Measurements from ENCODE around the gene IQCE.

Gene IQCE

DNA sequence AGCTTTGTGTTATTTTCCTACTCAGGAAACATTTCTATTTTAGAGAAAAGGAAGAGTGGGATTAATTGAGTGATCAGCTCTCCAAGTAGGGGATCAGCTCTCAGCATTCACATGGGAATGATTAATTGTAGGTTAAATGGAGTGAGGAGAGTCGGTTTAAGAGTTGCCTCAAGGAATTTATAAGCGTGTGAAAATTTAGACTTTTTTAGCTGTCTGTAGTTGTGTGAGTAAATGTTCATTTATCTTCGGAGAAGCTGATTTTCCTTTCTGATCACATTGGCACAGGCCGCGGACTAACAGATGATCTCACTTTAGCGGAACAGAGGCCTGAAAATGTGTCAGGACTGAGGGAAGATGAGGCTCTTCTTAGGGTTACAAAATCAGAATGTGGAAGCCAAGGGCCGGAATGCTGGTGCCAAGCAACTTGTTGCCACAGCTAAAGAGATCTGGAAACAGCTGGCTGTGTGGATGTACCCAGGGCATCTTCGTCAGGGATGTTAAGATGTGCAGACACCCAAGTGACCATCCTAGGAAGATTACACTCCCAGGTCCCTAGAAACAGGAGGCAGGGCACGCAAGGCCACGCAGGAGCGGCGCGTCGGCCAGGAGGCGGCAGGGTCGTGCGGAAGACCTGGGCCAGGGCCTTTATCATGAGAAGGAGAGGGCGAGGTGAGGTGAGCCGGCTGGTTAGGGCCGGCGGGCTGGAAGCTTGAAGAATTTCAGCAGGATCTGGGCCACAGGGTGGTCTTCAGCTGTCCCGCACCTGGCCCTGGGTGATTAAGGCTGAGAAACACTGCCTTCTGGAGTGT is 37.9 kb downstream of the IQCE start:
- DNase-seq (ENCODE audit: low read depth, low spot score): no peak
- WGBS (ENCODE audit: insufficient coverage, insufficient read length): 100% methylated on average over 2 of the region's 22 CpGs
- no peaks in the 10 kb centered on the region for H3K9me3 ChIP-seq (ENCODE audit: control insufficient read depth, insufficient read depth, low read length)
- no peaks in the 10 kb centered on the region for H3K27me3 ChIP-seq (ENCODE audit: control insufficient read depth, insufficient read depth, low read length)
- H3K4me3 ChIP-seq (ENCODE audit: low read length): no peak overlapping the region
- no peaks in the 10 kb centered on the region for H3K4me1 ChIP-seq (ENCODE audit: control insufficient read depth, insufficient read depth, low read length)
- no peaks in the 10 kb centered on the region for H3K36me3 ChIP-seq (ENCODE audit: control insufficient read depth, insufficient read depth, low read length)
- no peak overlapping the region for H3K27ac ChIP-seq (ENCODE audit: low read length)

DNA sequence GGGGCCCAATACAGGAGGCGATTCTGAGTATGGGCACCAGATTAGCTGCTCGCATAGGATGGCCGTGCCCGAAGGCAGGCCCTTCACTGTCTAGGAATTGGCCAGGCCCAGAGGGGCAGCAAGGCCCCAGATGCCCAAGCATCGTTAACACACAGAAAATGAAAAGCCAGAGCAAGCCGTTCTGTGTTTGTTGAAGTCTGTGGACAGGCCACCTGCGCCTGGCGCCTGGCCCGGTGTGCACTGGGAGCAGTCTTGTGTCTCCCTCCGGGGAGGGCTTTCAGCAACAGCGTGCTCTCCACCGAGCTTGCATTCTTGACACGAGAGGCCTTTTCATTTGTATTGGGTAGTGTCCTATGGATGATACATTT is 38.5 kb downstream of the IQCE start:
- Histone ChIP-seq H3K27me3 (ENCODE audit: control insufficient read depth, insufficient read depth, low read length) (no peaks in the 10 kb centered on the region), H3K4me3 (ENCODE audit: low read length) (no peak overlapping the region), H3K9me3 (ENCODE audit: control insufficient read depth, insufficient read depth, low read length) (no peaks in the 10 kb centered on the region), H3K4me1 (ENCODE audit: control insufficient read depth, insufficient read depth, low read length) (no peaks in the 10 kb centered on the region), H3K36me3 (ENCODE audit: control insufficient read depth, insufficient read depth, low read length) (no peaks in the 10 kb centered on the region), H3K27ac (ENCODE audit: low read length) (no peak overlapping the region)
- WGBS (ENCODE audit: insufficient coverage, insufficient read length): no CpG with 5 or more reads among the region's 13 CpGs
- no peak for DNase-seq (ENCODE audit: low read depth, low spot score)

- H3K36me3 ChIP-seq (ENCODE audit: control insufficient read depth, insufficient read depth, low read length): no peaks in the 10 kb centered on the region; the same call in 1 of the 2 replicates
- H3K4me3 ChIP-seq (ENCODE audit: low read length): no peak overlapping the region
- no peak overlapping the region for H3K27ac ChIP-seq (ENCODE audit: low read length)
- H3K4me1 ChIP-seq (ENCODE audit: control insufficient read depth, insufficient read depth, low read length): no peaks in the 10 kb centered on the region
- no CpG with 5 or more reads among the region's 29 CpGs for WGBS (ENCODE audit: insufficient coverage, insufficient read length)
- no peak for DNase-seq (ENCODE audit: low read depth, low spot score)
- H3K27me3 ChIP-seq (ENCODE audit: control insufficient read depth, insufficient read depth, low read length): no peaks in the 10 kb centered on the region
- H3K9me3 ChIP-seq (ENCODE audit: control insufficient read depth, insufficient read depth, low read length): no peaks in the 10 kb centered on the region
Observed at GRCh38 chr7:2598154-2598823, 39.5 kb downstream of the IQCE start.

DNA sequence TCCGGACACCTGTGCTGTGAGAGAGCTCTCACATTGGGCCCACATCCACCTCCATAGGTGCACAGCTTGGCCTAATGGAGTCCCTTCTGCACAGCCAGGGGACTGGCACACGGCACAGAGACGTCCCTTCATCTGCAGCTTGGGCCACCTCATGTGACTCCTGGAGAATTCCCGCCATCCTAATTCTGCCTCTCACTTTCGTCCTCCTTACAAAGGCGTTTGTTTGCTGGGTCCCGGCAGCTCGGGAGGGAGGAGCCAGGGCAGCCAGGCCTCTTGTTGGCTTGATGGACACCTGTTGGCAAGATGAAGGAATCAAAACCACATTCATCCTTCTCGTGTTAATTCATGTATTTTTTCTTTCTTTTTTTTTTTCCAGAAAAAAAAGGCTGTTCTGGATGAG is 42.3 kb downstream of the IQCE start:
- WGBS (ENCODE audit: insufficient coverage, insufficient read length): no CpG with 5 or more reads among the region's 9 CpGs
- no peak for DNase-seq (ENCODE audit: low read depth, low spot score)
- H3K4me1 ChIP-seq (ENCODE audit: control insufficient read depth, insufficient read depth, low read length): no peaks in the 10 kb centered on the region; the same call in 1 of the 2 replicates

DNA sequence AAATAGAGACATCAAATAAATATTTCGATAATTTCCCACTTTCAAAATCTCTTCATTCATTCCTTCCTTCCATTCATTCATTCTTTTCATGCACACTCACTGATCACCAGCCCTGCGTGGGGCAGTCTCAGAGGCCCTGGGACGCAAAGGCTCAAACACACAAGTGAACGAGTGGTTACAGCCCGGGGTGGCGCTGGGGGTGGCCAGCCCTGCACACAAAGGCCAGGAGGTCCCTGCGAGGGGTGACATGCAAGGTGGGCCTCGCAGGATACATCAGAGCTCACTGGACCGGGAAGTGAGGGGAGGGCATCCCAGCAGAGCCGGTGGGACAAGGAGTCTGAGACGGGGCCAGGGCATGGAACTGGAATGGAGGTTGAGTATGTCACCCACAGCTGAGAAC is 43.1 kb downstream of the IQCE start:
- 100% methylated on average over 1 of the region's 11 CpGs for WGBS (ENCODE audit: insufficient coverage, insufficient read length)
- Histone ChIP-seq H3K27ac (ENCODE audit: low read length) (no peak overlapping the region), H3K27me3 (ENCODE audit: control insufficient read depth, insufficient read depth, low read length) (no peaks in the 10 kb centered on the region)

More for the DNA sequence above, 42.3 kb downstream of the IQCE start:
- Histone ChIP-seq H3K27me3 (ENCODE audit: control insufficient read depth, insufficient read depth, low read length) (no peaks in the 10 kb centered on the region), H3K4me3 (ENCODE audit: low read length) (no peak overlapping the region), H3K9me3 (ENCODE audit: control insufficient read depth, insufficient read depth, low read length) (no peaks in the 10 kb centered on the region), H3K36me3 (ENCODE audit: control insufficient read depth, insufficient read depth, low read length) (no peaks in the 10 kb centered on the region; the same call in 1 of the 2 replicates), H3K27ac (ENCODE audit: low read length) (no peak overlapping the region)

GRCh38 chr7:2602406-2603043 is 43.7 kb downstream of the IQCE start:
- WGBS (ENCODE audit: insufficient coverage, insufficient read length): no CpG with 5 or more reads among the region's 19 CpGs
- no peaks in the 10 kb centered on the region for H3K27me3 ChIP-seq (ENCODE audit: control insufficient read depth, insufficient read depth, low read length)
- no peak overlapping the region for H3K27ac ChIP-seq (ENCODE audit: low read length)
- H3K4me1 ChIP-seq (ENCODE audit: control insufficient read depth, insufficient read depth, low read length): no peaks in the 10 kb centered on the region; the same call in 1 of the 2 replicates
- H3K36me3 ChIP-seq (ENCODE audit: control insufficient read depth, insufficient read depth, low read length): no peaks in the 10 kb centered on the region; the same call in 1 of the 2 replicates
- no peaks in the 10 kb centered on the region for H3K9me3 ChIP-seq (ENCODE audit: control insufficient read depth, insufficient read depth, low read length)
- no peak for DNase-seq (ENCODE audit: low read depth, low spot score)
- H3K4me3 ChIP-seq (ENCODE audit: low read length): no peak overlapping the region

More for the DNA sequence above, 43.1 kb downstream of the IQCE start:
- Histone ChIP-seq H3K9me3 (ENCODE audit: control insufficient read depth, insufficient read depth, low read length) (no peaks in the 10 kb centered on the region), H3K36me3 (ENCODE audit: control insufficient read depth, insufficient read depth, low read length) (no peaks in the 10 kb centered on the region; the same call in 1 of the 2 replicates), H3K4me1 (ENCODE audit: control insufficient read depth, insufficient read depth, low read length) (no peaks in the 10 kb centered on the region; the same call in 1 of the 2 replicates), H3K4me3 (ENCODE audit: low read length) (no peak overlapping the region)
- no peak for DNase-seq (ENCODE audit: low read depth, low spot score)

- Histone ChIP-seq H3K9me3 (ENCODE audit: control insufficient read depth, insufficient read depth, low read length) (no peaks in the 10 kb centered on the region), H3K4me1 (ENCODE audit: control insufficient read depth, insufficient read depth, low read length) (no peaks in the 10 kb centered on the region; the same call in 1 of the 2 replicates), H3K27ac (ENCODE audit: low read length) (no peak overlapping the region), H3K36me3 (ENCODE audit: control insufficient read depth, insufficient read depth, low read length) (no peaks in the 10 kb centered on the region; the same call in 1 of the 2 replicates), H3K27me3 (ENCODE audit: control insufficient read depth, insufficient read depth, low read length) (no peaks in the 10 kb centered on the region), H3K4me3 (ENCODE audit: low read length) (no peak overlapping the region)
- DNase-seq (ENCODE audit: low read depth, low spot score): no peak
- WGBS (ENCODE audit: insufficient coverage, insufficient read length): no CpG with 5 or more reads among the region's 35 CpGs
Observed at GRCh38 chr7:2603044-2603965, 44.5 kb downstream of the IQCE start.

- no peaks in the 10 kb centered on the region; the same call in 1 of the 2 replicates for H3K36me3 ChIP-seq (ENCODE audit: control insufficient read depth, insufficient read depth, low read length)
- DNase-seq (ENCODE audit: low read depth, low spot score): no peak
- H3K9me3 ChIP-seq (ENCODE audit: control insufficient read depth, insufficient read depth, low read length): no peaks in the 10 kb centered on the region
- no peaks in the 10 kb centered on the region; the same call in 1 of the 2 replicates for H3K4me1 ChIP-seq (ENCODE audit: control insufficient read depth, insufficient read depth, low read length)
- H3K27ac ChIP-seq (ENCODE audit: low read length): no peak overlapping the region
- no CpG with 5 or more reads among the region's 29 CpGs for WGBS (ENCODE audit: insufficient coverage, insufficient read length)
- no peak overlapping the region for H3K4me3 ChIP-seq (ENCODE audit: low read length)
- no peaks in the 10 kb centered on the region for H3K27me3 ChIP-seq (ENCODE audit: control insufficient read depth, insufficient read depth, low read length)
Observed at GRCh38 chr7:2604608-2605174, 45.9 kb downstream of the IQCE start.

DNA sequence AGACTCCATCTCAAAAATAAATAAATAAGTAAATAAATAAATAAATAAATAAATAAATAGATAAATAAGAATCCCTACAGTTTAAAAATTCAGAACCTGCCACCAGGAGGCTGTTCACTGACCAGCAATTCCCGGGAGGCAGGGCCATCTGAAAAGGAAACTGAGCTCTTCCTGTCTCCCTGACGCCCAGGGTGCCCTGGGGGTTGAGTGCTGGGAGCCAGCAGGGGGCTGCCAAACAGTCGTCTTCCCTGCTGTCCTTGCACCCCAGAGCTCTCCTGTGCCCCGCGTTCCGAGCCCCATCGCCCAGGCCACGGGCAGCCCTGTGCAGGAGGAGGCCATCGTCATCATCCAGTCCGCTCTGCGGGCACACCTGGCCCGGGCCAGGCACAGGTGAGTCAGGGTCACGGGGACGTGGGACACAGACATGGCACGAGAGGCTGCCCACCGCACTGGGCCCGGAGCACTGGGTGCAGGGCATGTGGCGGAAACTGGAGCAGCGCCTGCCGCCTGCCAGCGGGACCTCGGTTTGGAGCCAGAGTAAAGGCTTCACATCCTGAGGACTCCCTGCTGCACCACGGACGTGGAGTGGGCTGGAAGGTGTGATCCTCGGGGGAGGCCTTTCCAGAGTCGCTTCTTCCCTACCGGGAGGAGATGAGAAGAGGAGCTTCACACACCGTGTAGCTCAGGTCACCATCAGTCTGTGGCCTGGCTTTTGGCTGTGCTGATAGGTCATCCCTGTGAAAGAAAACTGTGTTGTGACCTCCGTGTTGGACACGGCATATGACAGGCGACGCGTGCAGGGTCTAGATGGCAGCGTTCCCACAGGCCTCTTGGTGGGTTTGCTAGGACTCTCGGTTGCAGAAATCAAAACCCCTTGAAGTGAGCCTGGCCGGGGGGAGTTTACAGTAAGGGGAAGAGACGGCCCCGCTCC is 47.1 kb downstream of the IQCE start:
- DNase-seq (ENCODE audit: low read depth, low spot score): no peak
- no peaks in the 10 kb centered on the region for H3K27me3 ChIP-seq (ENCODE audit: control insufficient read depth, insufficient read depth, low read length)
- no peak overlapping the region for H3K4me3 ChIP-seq (ENCODE audit: low read length)
- no CpG with 5 or more reads among the region's 38 CpGs for WGBS (ENCODE audit: insufficient coverage, insufficient read length)
- H3K27ac ChIP-seq (ENCODE audit: low read length): no peak overlapping the region
- no peaks in the 10 kb centered on the region for H3K9me3 ChIP-seq (ENCODE audit: control insufficient read depth, insufficient read depth, low read length)
- H3K4me1 ChIP-seq (ENCODE audit: control insufficient read depth, insufficient read depth, low read length): no peaks in the 10 kb centered on the region; the same call in 1 of the 2 replicates
- H3K36me3 ChIP-seq (ENCODE audit: control insufficient read depth, insufficient read depth, low read length): no peaks in the 10 kb centered on the region; the same call in 1 of the 2 replicates

All from iPS DF 6.9 (cell line).